Natural killer cell (primary cell): ENCODE measurements around the gene RNASE9. TPM values are rescaled to one million over a fixed set of nuclear protein-coding genes. Genes with fewer than 3 reads are reported as not detected.

Source experiments
- ATAC-seq, 3 donors: fragments of 150-1000 bp in 2 of 3; fragments of 200-7000 bp in 1 of 3; cut with Tn5 transposase; 1 replicate in 1 of 3; 2 replicates in 2 of 3; pipeline ENCODE4 v1.10.0; 2021; ENCODE audit warnings: mild to moderate bottlenecking in 2 of 3, moderate library complexity in 2 of 3
- DNase-seq, 2 donors: peaks; one replicate each; pipeline versions ENCODE4 v3.0.0 to v3.0.0-alpha.2; 2013 to 2021; ENCODE audit warnings: mixed read lengths in 1 of 2
- H3K27ac ChIP-seq: one replicate; pipeline ENCODE4 v1.5.1; 2013; ENCODE audit warnings: mild to moderate bottlenecking, low read length
- H3K27me3 ChIP-seq: one replicate; pipeline ENCODE4 v1.6.1; 2013; ENCODE audit warnings: low read length; ENCODE audit not compliant: control insufficient read depth, insufficient read depth
- H3K36me3 ChIP-seq: one replicate; pipeline ENCODE4 v1.6.1; 2013; ENCODE audit warnings: low read length; ENCODE audit not compliant: control insufficient read depth, insufficient read depth
- H3K4me1 ChIP-seq: one replicate; pipeline ENCODE4 v1.6.1; 2013; ENCODE audit warnings: low read length; ENCODE audit not compliant: control insufficient read depth, insufficient read depth
- H3K4me3 ChIP-seq: one replicate; pipeline ENCODE4 v1.5.1; 2013; ENCODE audit warnings: low read length
- H3K9me3 ChIP-seq: one replicate; pipeline ENCODE4 v1.6.1; 2013; ENCODE audit warnings: low read length; ENCODE audit not compliant: control insufficient read depth, insufficient read depth
- H3K27ac Mint-ChIP-seq, 2 donors: one replicate each; pipeline ENCODE4 v1.8.0; 2022; ENCODE audit warnings: mild to moderate bottlenecking in 2 of 2, mixed read lengths in 2 of 2, moderate library complexity in 1 of 2
- H3K27me3 Mint-ChIP-seq, 2 donors: one replicate each; pipeline ENCODE4 v1.8.0; 2022; ENCODE audit warnings: low read depth in 2 of 2, mixed read lengths in 2 of 2
- H3K36me3 Mint-ChIP-seq: one replicate; pipeline ENCODE4 v1.8.0; 2022; ENCODE audit warnings: mixed read lengths
- H3K4me1 Mint-ChIP-seq, 2 donors: one replicate each; pipeline ENCODE4 v1.8.0; 2022; ENCODE audit warnings: mixed read lengths in 2 of 2
- H3K4me3 Mint-ChIP-seq: one replicate; pipeline ENCODE4 v1.8.0; 2022; ENCODE audit warnings: mild to moderate bottlenecking, moderate library complexity, mixed read lengths
- H3K9me3 Mint-ChIP-seq, 2 donors: one replicate each; pipeline ENCODE4 v1.8.0; 2022; ENCODE audit warnings: mixed read lengths in 2 of 2
- CTCF ChIP-seq: fragments of 200-600 bp; IDR thresholded peaks from one replicate; pipeline ENCODE4 v1.8.0; 2022; ENCODE audit warnings: antibody characterized with exemption
- WGBS: methylation state at CpG from one replicate; pipeline ENCODE4 v1.1.7; 2013; ENCODE audit warnings: missing lambda C conversion rate; ENCODE audit not compliant: insufficient coverage; 5-methylcytosine and 5-hydroxymethylcytosine counted together
- intact Hi-C: fragments of 100-400 bp; cut with micrococcal nuclease; formaldehyde crosslinking; loops from one replicate; pipeline ENCODE4 v1.14.2; 2022
- total RNA-seq, 4 donors: library from RNA; stranded (reverse); fragments of 120-200 nt in 1 of 4; gene quantifications; one replicate each; pipeline versions ENCODE4 v1.2.3 to v1.2.4, GENCODE V29; 2013 to 2022

RNASE9 gene
- total RNA-seq, 3 donors from 2014 or later (not counting 1 experiment from before 2014, with no cell fraction given), result not detected

DNA sequence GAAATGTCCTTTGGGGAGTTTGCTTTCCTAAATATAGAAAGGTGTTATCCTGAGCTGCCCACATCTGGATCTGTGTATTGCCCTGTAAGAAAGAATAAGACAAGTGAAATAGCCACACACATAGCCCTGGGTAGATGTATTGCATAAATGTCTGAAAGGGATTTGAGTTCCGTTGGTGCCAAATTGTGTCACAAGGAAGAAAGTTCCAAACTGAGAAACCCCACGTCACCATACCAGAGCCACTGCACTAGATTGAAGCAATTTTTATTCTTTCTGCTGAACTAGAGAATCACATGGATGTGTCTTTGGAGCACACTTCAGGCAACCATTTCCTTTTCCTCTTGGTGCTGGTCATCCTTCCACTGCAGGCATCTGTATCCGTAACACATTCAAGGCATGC lies 5.0 kb downstream of the RNASE9 start:
- H3K27me3 ChIP-seq, result no peaks in the 10 kb centered on the region
- no peaks in the 10 kb centered on the region for H3K4me1 ChIP-seq
- no peaks in the 10 kb centered on the region for H3K4me1 Mint-ChIP-seq
- H3K27ac ChIP-seq, result no peak overlapping the region
- H3K9me3 Mint-ChIP-seq, result no peaks in the 10 kb centered on the region
- no peaks in the 10 kb centered on the region for H3K9me3 ChIP-seq
- TF ChIP-seq CTCF, result no peak
- DNase-seq, result no peak
- H3K36me3 ChIP-seq, result no peaks in the 10 kb centered on the region
- no peak for ATAC-seq
- no peak overlapping the region for H3K4me3 Mint-ChIP-seq
- H3K4me3 ChIP-seq, result no peak overlapping the region
- WGBS, result 98% methylated on average over 3 of the region's 3 CpGs
- H3K36me3 Mint-ChIP-seq, result no peaks in the 10 kb centered on the region
- H3K27ac Mint-ChIP-seq, result no peak overlapping the region
- H3K27me3 Mint-ChIP-seq, result peaks cover 1 to 9% of the 10 kb centered on the region in 2 donors
- intact Hi-C loops, result no loop called here

DNA sequence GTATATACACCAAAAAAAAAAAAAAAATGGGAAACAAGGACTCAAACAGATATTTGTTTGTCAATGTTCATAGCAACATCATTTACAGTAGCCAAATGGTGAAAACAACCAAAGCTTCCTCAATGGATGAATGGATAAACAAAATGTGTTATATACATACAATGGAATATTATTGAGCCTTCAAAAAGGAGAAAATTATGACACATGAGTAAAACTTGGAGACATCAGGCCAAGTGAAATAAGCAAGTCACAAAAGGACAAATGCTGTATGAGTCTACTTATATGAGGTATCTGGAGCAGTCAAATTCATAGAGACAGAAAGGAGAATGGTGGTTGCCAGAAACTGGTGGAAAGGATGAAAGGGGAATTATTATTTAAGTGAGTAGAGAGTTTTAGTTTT lies 7.8 kb downstream of the RNASE9 start:
- intact Hi-C loops, result no loop called here
- peaks cover 0 to 6% of the 10 kb centered on the region in 2 donors for H3K27me3 Mint-ChIP-seq
- Histone ChIP-seq H3K4me3 (no peak overlapping the region), H3K27ac (no peak overlapping the region), H3K27me3 (no peaks in the 10 kb centered on the region), H3K36me3 (no peaks in the 10 kb centered on the region), H3K9me3 (no peaks in the 10 kb centered on the region), H3K4me1 (no peaks in the 10 kb centered on the region)
- no peak for DNase-seq
- no peaks in the 10 kb centered on the region for H3K36me3 Mint-ChIP-seq
- no peaks in the 10 kb centered on the region for H3K9me3 Mint-ChIP-seq
- H3K4me1 Mint-ChIP-seq, result no peaks in the 10 kb centered on the region
- TF ChIP-seq CTCF, result no peak
- ATAC-seq, result no peak
- H3K4me3 Mint-ChIP-seq, result no peak overlapping the region
- no peak overlapping the region for H3K27ac Mint-ChIP-seq

GRCh38 chr14:20551606-20552005 lies 9.2 kb downstream of the RNASE9 start:
- Mint-ChIP-seq H3K36me3 (no peaks in the 10 kb centered on the region), H3K4me3 (no peak overlapping the region), H3K27me3 (peaks cover 0 to 2% of the 10 kb centered on the region in 2 donors), H3K9me3 (no peaks in the 10 kb centered on the region), H3K4me1 (no peaks in the 10 kb centered on the region), H3K27ac (no peak overlapping the region)
- intact Hi-C loops, result no loop called here
- WGBS, result 97% methylated on average over 3 of the region's 3 CpGs
- TF ChIP-seq CTCF, result no peak
- Histone ChIP-seq H3K4me1 (no peaks in the 10 kb centered on the region), H3K27me3 (no peaks in the 10 kb centered on the region), H3K4me3 (no peak overlapping the region), H3K27ac (no peak overlapping the region), H3K36me3 (no peaks in the 10 kb centered on the region), H3K9me3 (no peaks in the 10 kb centered on the region)
- ATAC-seq (no peak), DNase-seq (no peak)

DNA sequence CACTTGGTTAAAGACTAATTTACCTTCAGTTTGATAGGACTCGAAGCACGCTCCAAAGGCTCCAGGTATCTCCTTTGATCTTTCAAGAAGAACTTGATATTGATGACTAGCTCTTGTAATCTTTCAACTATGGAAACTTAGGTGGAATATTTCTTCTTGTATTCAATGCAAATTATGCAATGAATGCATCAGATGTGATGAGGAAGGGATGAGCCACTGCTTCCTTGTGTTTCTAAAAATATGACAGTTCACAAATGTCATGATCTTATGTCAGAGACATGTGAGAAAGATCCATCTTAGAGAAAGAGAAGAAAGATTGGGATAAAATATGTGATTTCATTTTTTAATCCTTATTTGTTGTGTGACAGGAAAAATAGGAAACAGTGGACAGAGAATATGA lies 9.9 kb downstream of the RNASE9 start:
- Mint-ChIP-seq H3K4me3 (no peak overlapping the region), H3K9me3 (no peaks in the 10 kb centered on the region)

More for the DNA sequence above, 9.9 kb downstream of the RNASE9 start:
- H3K27me3 ChIP-seq, result no peaks in the 10 kb centered on the region
- H3K36me3 ChIP-seq, result no peaks in the 10 kb centered on the region
- DNase-seq, result no peak
- peaks cover under 1 to 2% of the 10 kb centered on the region in 2 donors for H3K27me3 Mint-ChIP-seq
- no peak for ATAC-seq
- intact Hi-C loops, result no loop called here
- H3K27ac ChIP-seq, result no peak overlapping the region
- no peaks in the 10 kb centered on the region for H3K4me1 ChIP-seq
- no peak for TF ChIP-seq CTCF
- H3K27ac Mint-ChIP-seq, result no peak overlapping the region
- H3K4me3 ChIP-seq, result no peak overlapping the region
- H3K9me3 ChIP-seq, result no peaks in the 10 kb centered on the region
- 96% methylated on average over 2 of the region's 2 CpGs for WGBS
- H3K4me1 Mint-ChIP-seq, result no peaks in the 10 kb centered on the region
- no peaks in the 10 kb centered on the region for H3K36me3 Mint-ChIP-seq
